ENCODE results near the gene GSTO2.

GSTO2 gene

DNA sequence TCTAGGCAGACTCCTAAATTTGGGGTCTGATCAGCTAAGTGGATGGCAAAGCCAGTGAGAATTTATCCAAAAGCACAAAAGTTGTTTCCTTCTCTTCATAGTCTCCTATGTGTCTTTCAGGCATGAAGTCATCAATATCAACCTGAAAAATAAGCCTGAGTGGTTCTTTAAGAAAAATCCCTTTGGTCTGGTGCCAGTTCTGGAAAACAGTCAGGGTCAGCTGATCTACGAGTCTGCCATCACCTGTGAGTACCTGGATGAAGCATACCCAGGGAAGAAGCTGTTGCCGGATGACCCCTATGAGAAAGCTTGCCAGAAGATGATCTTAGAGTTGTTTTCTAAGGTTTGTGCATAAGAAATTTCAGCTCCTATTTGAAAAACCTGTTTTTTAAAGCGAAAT lies 9.5 kb upstream of the GSTO2 start:
- FAIRE-seq (no peak), DNase-seq (ENCODE audit: insufficient read length, low spot score) (no peak)
- TF ChIP-seq, protein P1, sequence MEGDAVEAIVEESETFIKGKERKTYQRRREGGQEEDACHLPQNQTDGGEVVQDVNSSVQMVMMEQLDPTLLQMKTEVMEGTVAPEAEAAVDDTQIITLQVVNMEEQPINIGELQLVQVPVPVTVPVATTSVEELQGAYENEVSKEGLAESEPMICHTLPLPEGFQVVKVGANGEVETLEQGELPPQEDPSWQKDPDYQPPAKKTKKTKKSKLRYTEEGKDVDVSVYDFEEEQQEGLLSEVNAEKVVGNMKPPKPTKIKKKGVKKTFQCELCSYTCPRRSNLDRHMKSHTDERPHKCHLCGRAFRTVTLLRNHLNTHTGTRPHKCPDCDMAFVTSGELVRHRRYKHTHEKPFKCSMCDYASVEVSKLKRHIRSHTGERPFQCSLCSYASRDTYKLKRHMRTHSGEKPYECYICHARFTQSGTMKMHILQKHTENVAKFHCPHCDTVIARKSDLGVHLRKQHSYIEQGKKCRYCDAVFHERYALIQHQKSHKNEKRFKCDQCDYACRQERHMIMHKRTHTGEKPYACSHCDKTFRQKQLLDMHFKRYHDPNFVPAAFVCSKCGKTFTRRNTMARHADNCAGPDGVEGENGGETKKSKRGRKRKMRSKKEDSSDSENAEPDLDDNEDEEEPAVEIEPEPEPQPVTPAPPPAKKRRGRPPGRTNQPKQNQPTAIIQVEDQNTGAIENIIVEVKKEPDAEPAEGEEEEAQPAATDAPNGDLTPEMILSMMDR (IDR thresholded peaks at IDR 0.05; ENCODE audit: insufficient read depth, missing control alignments), result no peak

DNA sequence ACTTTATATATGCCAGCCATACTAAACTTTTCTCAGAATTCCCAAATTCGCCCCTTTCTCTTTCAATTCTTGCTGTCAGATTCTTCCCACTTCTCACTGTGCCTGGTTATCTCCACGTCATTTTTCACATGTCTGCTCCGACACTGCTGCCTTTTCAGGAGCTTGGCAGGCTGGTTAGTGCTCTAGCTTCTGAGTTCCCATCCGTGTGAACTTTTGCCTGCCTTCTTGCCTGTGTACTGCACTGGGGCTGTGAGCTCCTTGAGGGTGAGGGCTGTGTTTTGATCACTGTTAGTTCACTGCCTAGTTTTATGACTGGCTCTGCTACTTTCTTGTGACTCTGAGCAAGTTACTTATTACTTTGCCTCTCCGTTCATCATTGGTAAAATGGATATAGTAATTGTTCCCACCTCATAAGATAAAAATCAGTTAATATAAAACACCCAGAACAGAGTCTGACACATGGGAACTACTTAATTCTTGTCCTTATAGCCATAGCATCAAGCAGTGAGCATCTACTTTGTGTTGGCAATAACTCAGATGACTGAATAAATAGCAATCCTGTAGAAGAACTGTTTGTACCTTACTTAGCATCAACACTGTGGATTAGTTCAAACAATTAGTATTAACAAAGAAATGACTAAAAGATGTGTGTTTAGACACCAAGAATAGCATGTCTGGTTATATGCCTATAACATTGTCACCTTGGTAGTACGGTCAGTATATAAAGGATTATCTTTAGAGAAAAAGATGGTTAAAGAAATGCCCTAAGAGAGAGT lies 8.8 kb upstream of the GSTO2 start:
- FAIRE-seq (no peak), DNase-seq (ENCODE audit: insufficient read length, low spot score) (no peak)
- TF ChIP-seq, protein P1 (IDR thresholded peaks at IDR 0.05; ENCODE audit: insufficient read depth, missing control alignments), result no peak

DNA sequence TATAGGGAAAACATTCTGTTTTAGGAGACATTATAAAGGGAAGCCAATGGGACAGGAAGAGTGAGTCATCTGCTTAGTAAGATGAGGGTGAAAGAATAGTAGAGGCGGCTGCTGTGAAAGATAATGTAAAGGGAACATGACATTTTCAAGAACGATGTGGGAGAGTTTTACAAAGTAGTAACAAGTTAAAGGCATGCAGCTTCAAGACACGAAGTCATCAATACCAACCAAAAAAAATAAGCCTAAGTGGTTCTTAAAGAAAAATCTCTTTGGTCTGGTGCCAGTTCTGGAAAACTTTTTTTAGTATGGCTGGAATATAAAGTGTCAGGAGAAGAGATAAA lies 8.2 kb upstream of the GSTO2 start:
- no peak for DNase-seq (ENCODE audit: insufficient read length, low spot score)
- TF ChIP-seq, protein P1 (IDR thresholded peaks at IDR 0.05; ENCODE audit: insufficient read depth, missing control alignments), result no peak
- FAIRE-seq, result no peak

DNA sequence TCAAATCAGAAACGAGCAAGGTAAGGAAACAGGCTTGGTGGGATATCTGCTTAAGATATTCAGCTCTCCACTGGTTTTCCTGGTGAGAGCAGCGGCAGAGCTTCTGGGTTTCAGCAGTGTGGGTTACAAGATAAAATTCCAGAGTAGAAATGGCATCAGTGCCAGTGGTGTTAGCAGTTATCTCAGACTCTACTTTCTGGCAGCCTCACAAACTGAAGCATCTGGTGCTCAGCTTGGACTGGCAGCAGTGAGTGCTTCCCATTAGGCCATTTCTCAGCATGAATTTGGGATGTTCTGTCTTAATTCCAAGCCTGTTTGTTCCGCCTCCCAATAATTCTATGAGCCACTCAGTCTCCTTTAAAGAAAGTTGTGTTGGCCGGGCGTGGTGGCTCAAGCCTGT lies 6.9 kb upstream of the GSTO2 start:
- TF ChIP-seq, protein P1 (IDR thresholded peaks at IDR 0.05; ENCODE audit: insufficient read depth, missing control alignments), result no peak
- FAIRE-seq (no peak), DNase-seq (ENCODE audit: insufficient read length, low spot score) (no peak)

DNA sequence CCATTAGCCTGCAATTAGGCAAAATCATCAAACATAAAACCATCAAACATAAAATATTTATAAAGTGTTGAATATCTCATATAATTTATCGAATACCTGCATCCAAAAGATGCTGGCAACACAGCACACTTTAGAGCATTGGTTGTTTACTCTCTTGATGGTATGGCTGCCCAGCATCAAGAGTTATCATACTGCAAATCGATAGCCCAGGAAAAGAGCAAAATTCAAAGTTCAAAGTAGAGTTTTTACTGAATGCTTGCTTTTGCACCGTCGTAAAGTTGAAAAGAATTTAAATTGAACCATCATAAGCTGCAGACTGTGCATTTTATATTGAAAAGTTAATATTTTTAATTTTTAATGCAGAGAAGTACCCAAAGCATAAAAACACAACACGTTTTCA lies 4.2 kb upstream of the GSTO2 start:
- no peak for DNase-seq (ENCODE audit: insufficient read length, low spot score)
- TF ChIP-seq, protein P1 (IDR thresholded peaks at IDR 0.05; ENCODE audit: insufficient read depth, missing control alignments), result no peak
- FAIRE-seq, result no peak

DNA sequence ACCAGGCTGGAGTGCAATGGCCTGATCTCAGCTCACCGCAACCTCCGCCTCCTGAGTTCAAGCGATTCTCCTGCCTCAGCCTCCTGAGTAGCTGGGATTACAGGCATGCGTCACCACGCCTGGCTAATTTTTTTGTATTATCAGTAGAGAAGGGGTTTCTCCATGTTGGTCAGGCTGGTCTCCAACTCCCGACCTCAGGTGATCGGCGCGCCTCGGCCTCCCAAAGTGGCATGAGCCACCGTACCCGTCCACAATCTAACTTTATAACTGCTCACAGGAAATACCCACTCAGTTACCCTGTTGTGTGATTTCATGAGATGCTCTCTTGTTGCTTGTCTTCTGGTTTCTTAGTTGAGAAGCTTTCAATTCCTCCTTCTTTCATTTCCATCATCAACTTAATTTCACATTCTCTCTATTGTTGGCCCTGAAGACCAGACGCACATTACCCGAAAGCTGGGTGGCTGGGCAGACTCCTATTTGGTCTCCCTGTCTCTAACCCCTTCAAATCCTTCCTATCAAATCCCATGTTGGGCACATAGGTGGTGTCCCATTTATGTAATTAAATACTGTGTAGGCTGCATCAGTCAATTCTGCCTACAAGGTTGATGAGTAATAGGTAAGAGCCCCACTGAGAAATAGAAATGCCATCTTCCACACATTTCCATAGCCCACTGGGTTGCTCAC lies 1.1 kb upstream of the GSTO2 start:
- no peak for DNase-seq (ENCODE audit: insufficient read length, low spot score)
- FAIRE-seq, result no peak
- TF ChIP-seq, protein P1 (IDR thresholded peaks at IDR 0.05; ENCODE audit: insufficient read depth, missing control alignments), result no peak

DNA sequence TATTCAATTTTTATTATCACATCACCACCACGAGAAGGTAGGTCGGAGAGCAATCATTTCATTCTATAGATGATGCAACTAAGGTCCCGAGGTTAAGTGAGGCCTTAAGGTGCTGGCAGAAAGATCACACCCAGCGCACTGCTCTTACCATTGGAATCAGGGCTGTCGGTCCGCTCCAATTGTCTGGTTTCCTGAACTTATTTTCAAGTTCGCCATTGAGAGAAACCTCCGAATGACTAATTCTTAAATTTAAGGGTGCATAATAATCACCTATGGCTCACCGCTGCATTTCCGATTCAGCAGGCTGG lies 625 bp upstream of the GSTO2 start:
- TF ChIP-seq, protein P1 (IDR thresholded peaks at IDR 0.05; ENCODE audit: insufficient read depth, missing control alignments), result no peak
- DNase-seq (ENCODE audit: insufficient read length, low spot score), result no peak
- no peak for FAIRE-seq

All from D721Med (cell line).